ENCODE data around the gene GOT2.
A peak's percentile ranks its signal among the peaks of the same experiment; 100 is the strongest.

GOT2 gene

GRCh38 chr16:58685084-58685449 lies 49.0 kb downstream of the GOT2 start:
- H3K4me3 ChIP-seq (ENCODE audit: low read depth, low read length) = no peak overlapping the region
- DNase-seq (ENCODE audit: low read depth) = no peak
- TF ChIP-seq CTCF (conservative IDR thresholded peaks at IDR 0.05; ENCODE audit: low read depth, low read length) = no peak

DNA sequence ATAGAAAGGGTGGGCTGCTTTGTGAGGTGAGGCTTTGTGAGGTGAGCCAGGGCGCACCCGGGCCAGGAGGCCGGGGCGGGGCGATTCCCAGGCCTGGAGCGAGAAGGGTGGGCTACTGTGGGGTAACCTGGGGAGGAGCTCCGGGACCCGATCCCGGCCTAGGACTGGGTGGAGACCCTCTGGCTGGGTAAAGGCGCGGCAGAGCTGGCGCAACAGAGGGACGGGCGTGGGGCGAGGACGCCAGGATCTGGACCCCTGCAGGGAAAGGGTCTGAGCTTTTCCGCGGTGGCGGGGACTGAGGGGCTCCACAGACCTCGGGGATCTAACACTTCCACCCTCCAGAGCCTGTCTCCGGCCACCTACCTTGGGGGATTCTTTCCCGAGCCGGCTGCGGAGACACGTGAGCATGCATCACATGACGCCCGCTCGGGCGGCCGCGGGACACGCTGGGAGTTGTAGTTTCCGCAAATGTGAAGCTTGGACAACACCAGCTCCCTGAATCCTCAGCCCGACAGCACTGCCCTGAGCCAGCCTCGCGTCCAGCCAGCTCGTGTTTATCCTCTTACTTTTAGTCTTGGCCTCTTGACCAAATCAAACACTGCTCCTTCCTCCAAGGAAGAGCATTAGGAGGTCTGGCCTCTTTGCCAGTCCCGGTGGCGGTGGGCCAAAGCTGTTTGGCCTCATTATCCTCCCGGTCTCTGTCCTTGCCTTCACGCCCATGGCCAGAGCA lies 49.6 kb downstream of the GOT2 start, which contains the start of gene SLC38A7:
Gene SLC38A7, minus strand, starts transcription at position 417 of the 730 bp plus-strand sequence. CDS start 4,644 bp downstream, outside the sequence.
- peak; percentile 89 for DNase-seq (ENCODE audit: low read depth)
- no peak for TF ChIP-seq CTCF (conservative IDR thresholded peaks at IDR 0.05; ENCODE audit: low read depth, low read length)
- H3K4me3 ChIP-seq (ENCODE audit: low read depth, low read length) = peak within 1 kb of the TSS; percentile 100

DNA sequence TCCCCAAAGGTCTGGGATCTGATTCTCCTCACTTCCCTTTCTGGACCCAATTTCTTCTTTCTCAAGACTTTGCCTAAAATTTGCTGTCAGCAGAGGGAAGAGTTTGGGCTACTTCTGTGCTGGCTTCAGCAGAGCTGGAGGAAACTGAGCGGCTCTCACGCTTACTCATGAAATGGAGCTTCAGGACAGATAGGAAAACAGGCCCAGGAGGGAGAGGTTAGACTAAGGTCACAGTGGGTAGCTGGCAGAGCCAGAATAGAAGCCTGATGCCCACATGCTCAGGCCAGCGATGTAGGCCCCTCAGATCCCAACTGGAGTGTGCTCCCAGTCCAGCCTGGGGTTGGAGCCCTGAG lies 50.1 kb downstream of the GOT2 start:
- peak; percentile 35 for DNase-seq (ENCODE audit: low read depth)
- no peak for TF ChIP-seq CTCF (conservative IDR thresholded peaks at IDR 0.05; ENCODE audit: low read depth, low read length)
- peak overlapping the region; percentile 100 for H3K4me3 ChIP-seq (ENCODE audit: low read depth, low read length)

DNA sequence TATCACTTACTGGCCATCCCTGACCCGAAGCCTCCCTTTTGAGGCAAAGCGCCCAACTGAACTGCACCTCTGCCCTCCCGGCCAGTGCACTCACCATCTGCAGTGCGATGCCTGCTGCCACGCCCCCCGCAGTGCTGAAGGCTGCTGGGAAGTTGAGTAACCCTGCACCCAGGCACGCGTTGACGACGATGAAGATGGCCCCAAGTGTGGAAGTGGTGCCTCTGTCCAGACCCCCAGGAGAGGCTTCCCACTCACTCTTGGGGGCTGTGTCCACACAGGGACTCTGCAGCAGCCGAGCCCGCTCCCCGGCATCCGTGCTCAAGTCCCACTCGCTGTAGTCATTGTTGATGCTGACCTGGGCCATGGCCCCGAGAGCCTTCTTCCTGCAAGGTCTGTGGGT lies 54.4 kb downstream of the GOT2 start:
- no peak for DNase-seq (ENCODE audit: low read depth)
- no peak for TF ChIP-seq CTCF (conservative IDR thresholded peaks at IDR 0.05; ENCODE audit: low read depth, low read length)
- H3K4me3 ChIP-seq (ENCODE audit: low read depth, low read length) = no peak overlapping the region

- no peak for DNase-seq (ENCODE audit: low read depth)
- no peak for TF ChIP-seq CTCF (conservative IDR thresholded peaks at IDR 0.05; ENCODE audit: low read depth, low read length)
- no peak overlapping the region for H3K4me3 ChIP-seq (ENCODE audit: low read depth, low read length)
Observed at GRCh38 chr16:58678716-58679115, 55.4 kb downstream of the GOT2 start.

DNA sequence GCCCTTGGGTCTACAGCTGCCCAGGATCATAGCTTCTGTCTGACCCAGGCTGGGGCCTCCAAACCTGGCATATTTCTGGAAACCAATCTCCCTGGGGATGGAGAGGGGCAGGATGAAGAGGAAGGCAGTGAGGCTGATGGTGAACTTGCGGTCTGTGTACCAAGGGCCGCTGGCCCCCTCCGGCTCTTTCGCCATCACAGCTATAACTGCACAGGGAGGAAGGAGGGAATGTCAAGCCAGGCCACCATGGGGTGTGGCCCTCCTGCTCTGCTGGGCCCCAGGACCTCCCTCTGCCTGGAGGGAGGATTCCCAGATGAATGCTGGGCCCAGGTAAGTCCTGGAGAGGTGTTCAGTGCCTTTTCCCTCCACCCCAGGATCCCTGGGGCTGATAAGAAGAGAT lies 55.8 kb downstream of the GOT2 start:
- H3K4me3 ChIP-seq (ENCODE audit: low read depth, low read length) = no peak overlapping the region
- DNase-seq (ENCODE audit: low read depth) = no peak
- TF ChIP-seq CTCF (conservative IDR thresholded peaks at IDR 0.05; ENCODE audit: low read depth, low read length) = no peak

DNA sequence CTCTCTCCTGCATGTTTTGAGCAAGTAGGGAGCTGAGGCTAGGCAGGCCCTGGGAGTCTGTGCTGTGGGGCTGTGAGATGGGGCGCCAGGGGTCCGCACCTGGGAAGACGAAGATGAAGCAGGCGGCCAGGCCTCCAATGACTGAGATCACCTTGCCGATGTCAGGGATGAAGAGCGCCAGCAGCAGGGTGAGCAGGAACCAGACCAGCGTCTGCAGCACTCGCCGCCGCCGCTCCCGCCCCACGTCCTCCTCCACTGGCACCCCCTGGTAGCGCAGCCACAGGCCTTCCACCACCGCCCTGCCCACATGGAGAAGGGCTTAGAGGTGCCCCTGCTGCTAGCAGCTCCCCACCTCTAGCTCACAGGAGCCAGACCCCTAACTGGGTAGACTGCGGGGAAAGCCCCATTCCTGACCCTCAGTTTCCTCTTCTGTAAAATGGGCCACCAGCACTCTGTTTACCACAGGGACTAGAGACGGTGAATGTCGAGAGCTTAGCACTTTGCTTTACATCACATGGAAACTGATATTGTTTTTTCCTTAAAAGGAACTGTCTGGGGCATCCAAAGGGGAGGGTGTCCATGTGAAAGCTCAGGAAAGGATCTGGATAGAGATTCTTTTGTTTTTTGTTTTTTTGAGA lies 63.1 kb downstream of the GOT2 start:
- DNase-seq (ENCODE audit: low read depth) = no peak
- no peak overlapping the region for H3K4me3 ChIP-seq (ENCODE audit: low read depth, low read length)
- TF ChIP-seq CTCF (conservative IDR thresholded peaks at IDR 0.05; ENCODE audit: low read depth, low read length) = no peak
